Femur (tissue), 1 donor: ENCODE data around the gene MARCHF9.

Experiments used
- DNase-seq: peaks from one replicate; pipeline ENCODE4 v3.0.0-alpha.2; 2017

Gene MARCHF9

GRCh38 chr12:57724936-57725740, 29.8 kb upstream of the MARCHF9 start:
- DNase-seq, result no peak

DNA sequence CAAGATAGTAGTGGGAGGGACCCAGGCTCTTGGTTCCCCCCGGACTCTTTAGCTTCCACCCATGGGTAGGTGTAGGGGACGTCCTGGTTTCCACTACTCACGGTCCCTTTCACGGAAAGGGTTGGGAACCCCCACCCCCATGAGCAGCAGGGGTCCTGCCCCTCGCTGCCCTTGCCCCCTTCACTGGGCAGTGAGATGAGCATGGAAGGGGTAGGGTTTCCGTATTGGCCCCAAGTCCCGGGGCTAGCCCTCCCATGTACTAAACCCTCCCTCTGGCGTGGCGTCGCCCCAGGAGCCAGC, 29.1 kb upstream of the MARCHF9 start:
- no peak for DNase-seq

DNA sequence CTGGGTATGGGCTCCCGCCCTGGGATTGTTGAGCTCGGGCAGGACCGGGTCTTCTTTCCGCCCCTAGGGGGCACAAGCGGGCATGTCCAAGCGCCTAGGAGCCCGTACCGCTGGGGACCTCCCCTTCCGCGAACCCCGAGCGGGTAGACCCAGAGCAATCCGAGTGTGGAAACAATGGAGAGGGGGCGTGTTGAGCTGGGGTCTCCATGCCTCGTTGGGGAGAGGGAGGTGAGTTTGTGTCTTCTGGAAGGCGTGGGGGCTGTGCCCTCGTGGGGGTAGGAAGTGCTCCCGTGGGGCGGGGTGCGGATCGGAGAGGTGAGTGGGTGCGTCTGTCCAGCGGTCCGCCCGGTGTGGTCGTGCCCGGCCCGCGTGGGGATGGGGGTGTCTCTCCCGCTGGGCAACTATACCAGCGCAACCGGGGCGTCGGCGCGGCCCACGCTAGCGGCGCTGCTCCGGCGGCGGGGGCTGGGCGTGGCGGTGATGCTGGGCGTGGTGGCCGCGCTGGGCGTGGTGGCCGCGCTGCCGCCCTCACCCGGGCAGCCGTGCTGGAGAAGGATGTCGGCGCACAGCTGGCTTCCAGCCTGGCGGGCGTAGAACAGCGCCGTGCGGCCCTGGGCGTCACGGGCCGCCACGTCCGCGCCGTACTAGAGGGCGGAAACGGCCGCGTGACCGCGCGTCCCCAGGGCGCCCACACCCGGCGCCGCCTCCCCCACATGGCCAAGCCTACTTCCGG, 28.6 kb upstream of the MARCHF9 start:
- DNase-seq, result peak; percentile 83

GRCh38 chr12:57726884-57727757, 27.8 kb upstream of the MARCHF9 start:
- no peak for DNase-seq

GRCh38 chr12:57727758-57728395, 27.0 kb upstream of the MARCHF9 start:
- no peak for DNase-seq

- no peak for DNase-seq
Measured at GRCh38 chr12:57729321-57729844, 25.5 kb upstream of the MARCHF9 start.

DNA sequence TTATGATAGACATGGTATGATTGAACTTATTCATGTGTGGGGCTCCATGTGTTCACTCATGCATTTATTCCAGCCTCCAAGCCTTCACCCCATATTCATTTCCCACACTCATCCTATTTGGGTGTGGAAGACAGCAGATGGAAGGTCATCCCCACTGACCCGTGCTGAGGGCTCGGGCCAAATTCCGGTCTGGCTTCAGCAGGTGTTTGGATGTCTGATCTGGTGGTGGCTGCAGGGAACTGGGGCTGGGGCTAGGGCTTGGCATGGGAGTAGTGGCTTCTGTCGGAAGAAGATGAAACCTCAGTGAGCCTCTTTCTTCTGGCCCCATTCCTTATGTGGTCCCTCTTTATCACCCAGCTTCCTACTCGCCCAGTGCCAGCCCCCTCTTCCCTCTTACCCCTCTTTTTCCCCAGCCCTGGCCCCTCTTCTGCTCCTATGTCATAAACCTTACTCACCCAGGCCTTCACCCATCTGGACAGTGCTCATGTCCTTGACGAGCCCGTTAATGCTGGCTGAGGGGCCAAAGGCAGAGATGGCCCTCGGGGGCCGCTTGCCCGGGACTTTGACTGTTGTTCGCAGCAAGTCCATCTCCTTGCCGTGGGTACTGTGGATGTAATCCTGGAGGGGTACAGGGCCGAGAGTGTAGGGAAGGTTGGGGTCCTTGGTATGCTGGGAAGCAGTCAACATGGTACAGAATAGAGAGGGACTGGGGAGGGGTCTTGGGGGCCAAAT, 24.4 kb upstream of the MARCHF9 start:
- no peak for DNase-seq

DNA sequence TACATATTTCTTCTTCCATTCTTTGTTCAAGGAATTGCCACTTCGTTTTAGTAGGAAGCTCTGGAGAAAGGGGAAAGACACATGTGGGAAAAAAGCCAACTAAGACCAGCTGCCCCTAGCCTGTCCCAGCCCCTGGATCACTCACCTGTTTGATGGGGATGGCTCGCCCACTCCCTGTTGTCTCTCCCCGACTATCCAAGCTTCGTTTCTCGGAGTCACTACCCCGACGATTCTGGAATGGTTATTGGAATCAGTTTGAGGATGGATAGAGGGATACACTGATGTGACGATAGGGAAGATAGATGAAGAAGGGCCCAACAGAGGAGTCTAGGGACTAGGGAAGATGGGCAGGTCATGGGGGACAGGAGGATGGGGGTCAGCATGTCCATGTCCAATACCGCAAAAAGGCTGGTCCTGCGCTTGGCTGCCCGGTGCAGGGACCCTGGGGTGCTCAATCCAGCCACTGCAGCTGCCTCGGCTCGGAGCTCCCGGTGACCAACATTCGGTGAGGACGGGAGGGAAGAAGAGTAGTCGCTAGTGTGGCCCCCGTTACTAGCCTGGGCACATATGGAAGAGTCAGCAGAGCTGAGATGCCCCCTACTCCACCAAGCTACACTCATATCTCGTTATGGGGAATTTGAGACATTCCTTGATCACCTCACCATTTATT, 23.4 kb upstream of the MARCHF9 start:
- DNase-seq, result no peak

DNA sequence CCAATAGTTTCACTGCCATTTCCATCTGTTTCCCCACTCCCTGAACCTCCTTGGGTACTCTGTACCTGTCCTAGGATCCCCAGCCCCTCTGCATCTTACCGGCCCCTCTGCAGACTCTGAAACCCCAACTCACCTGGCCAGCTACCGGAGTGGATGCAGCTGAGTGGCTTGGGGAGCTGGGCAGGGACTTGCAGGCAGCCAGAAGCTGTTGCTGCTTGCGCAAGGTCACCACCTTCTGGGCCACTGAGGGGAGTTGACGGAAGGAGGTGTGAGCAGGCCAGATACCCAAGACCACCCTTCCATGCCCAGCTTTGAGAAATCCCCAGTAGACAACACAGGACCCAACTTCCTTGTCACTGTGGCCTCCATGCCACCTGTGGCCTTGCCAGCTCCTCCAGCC, 22.6 kb upstream of the MARCHF9 start:
- no peak for DNase-seq

- DNase-seq, result no peak
Measured at GRCh38 chr12:57732726-57733593, 21.9 kb upstream of the MARCHF9 start.

DNA sequence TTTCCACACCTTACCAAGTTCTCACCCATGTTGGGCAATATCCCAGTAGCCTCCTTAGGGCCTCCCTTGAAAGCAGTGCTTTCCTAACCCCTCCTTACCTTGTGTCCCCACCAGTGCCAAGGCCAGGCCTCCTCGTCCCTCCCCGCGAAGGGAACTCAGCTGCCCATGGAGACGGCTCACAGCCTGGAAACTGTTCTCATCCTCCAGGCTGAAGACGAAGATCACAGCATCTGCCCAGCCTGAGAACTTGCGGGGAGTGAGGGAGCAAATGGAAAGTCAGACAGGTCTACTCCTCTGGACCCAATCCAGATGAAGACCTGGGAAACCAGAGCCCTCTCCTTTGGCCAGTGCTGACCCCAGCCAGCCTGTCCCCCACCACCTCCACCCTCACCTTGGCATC, 21.0 kb upstream of the MARCHF9 start:
- peak; percentile 12 for DNase-seq

GRCh38 chr12:57734591-57734990, 20.3 kb upstream of the MARCHF9 start:
- no peak for DNase-seq

DNA sequence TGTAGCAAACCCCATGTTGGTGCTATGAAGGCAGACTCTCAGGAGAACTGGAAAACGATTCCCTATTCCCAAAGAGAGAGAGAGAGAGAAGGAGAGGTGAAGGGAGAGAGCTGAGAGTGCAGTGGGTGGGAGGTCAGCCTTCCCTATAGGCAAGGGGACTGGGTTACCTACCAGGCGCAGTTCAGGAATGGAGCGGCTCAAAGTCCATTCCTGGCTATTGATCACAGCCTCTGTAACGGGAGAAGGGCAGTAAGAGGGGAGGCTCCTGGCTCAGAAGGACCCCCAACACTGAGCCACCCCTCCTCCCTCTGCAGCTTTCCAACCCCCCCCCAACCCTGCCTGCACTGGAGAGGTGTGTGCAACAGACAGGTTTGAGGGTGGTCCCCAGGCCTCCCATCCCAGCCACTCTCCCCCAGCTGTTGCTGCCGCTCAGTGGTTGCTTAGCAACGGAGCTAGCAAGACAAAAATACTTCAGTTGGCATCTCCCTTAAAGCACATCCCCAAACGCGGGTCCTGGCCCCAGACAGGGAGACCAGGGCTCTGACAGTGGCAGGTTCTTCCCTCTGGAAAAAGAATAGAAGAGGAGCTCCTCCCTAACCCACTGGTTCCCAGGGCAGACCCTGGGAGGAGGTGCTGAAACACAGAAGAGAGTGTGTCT, 19.6 kb upstream of the MARCHF9 start:
- peak; percentile 84 for DNase-seq

GRCh38 chr12:57735952-57736740, 18.8 kb upstream of the MARCHF9 start:
- peak; percentile 74 for DNase-seq

DNA sequence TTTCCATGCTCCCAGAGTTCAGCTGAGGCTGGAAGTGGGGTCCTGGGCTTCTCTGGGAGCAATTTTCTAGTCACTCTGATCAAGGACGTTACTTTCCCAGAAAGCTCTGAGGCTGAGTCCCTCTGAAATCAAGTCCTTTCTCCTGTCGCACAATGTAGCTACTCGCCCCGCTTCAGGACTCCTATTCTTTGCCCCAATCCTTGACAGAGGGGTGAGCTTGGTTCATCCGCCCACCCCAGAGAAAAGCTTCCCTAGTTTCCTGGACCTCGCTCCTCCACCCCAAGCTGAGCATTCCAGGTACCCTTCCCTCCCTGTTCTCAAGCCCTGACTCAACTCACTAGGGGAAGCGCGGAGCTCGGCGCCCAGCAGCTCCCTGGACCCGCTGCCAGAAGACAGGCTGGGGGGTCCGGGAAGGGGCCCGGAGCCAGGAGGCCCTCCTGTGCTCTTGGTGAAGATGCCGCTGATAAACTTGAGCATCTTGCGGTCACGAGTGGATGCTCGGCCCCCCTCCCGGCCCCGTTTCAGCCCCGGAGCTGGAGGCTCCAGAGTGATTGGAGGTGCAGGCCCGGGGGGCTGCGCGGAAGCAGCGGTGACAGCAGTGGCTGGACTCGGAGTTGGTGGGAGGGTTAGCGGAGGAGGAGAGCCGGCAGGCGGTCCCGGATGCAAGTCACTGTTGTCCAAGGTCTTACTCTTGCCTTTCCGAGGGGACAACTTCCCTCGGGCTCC, 18.0 kb upstream of the MARCHF9 start:
- no peak for DNase-seq

DNA sequence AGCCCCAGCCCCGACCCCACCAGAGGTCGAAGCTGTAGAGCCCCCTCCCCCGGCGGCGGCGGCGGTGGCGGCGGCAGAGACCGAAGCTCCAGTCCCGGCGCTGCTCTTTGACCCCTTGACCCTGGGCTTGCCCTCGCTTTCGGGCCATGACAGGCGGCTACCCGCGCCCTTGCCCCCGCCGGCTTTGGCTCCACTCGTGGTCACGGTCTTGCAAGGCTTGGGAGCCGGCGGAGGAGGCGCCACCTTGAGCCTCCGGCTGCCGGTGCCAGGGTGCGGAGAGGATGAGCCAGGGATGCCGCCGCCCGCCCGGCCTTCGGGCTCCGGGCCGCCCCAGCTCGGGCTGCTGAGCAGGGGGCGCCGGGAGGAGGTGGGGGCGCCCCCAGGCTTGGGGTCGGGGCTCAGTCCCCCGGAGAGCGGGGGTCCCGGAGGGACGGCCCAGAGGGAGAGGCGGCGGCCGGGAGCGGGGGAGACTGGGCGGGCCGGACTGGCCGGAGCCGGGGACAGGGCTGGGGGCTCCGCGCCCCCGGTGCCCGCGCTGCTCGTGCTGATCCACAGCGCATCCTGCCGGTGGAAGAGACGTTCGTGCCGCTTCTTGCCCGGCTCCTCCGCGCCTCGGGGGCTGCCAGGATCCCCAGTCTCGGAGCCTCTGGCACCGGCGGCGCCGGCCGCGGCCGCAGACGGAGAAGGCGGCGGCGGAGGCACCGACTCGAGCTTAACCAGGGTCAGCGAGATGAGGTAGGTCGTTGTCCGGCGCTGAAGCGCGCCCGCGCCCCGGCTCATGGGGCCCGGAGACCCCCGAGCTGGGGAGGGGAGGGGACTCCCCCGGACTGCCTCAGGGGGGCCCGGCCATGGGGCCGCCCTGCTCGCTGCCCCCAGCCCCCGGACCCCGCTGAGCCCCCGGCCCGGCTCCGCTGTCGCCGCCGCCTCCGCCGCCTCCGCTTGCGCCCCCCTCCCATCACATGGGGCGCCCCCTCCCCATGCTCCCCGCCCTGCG, 17.1 kb upstream of the MARCHF9 start:
- no peak for DNase-seq

DNA sequence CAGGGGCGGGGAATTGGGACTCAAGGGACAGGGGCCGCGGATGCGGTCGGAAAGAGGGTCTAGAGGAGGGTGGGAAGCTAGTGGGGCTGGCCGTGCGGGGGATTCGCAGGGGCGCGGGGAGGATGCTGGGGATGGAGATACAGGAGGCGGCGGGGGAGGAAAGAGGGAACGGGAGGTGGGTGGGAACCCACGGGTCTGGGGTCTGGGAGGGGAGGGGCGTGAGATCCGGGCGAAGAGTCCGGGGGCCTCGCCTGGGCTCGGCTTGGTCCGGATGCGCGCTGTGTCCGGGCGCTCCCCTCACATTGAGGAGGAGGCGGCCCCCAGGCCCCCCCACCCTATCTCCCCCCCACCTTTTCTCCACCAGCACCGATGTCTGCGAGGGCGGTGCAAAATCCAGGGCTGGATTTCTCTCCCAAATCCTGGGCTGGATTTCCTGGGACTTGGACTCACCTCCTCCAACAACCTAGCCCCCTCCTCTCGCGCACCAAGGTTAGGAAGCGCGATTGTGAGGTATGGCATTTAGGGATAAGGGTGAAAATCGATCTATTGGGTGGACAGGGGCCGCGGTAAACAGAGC, 16.2 kb upstream of the MARCHF9 start, which contains the start of gene AGAP2:
Gene AGAP2, minus strand, starts transcription at position 82 of the 577 bp plus-strand sequence. CDS start 496 bp downstream, outside the sequence.
- DNase-seq, result no peak
